K562 (cell line): Measurements from ENCODE around the gene SLC40A1. TPM values are rescaled to one million over a fixed set of nuclear protein-coding genes. Genes with fewer than 3 reads are reported as not detected.

Experiments used
- BRD9 ChIP-seq: fragments of 450-650 bp; IDR thresholded peaks from 2 replicates; pipeline ENCODE4 v1.6.1; 2018; ENCODE audit warnings: low read depth; ENCODE audit not compliant: partially characterized antibody
- CTBP1 ChIP-seq: fragments of 450-650 bp; IDR thresholded peaks from 2 replicates; pipeline ENCODE4 v1.6.1; 2016; ENCODE audit warnings: borderline replicate concordance
- E2F3 ChIP-seq: fragments of 250-450 bp; sonication (Bioruptor Pico); IDR thresholded peaks from 2 replicates; pipeline ENCODE4 v1.4.0; 2020; ENCODE audit warnings: mild to moderate bottlenecking
- GATAD2B ChIP-seq: fragments of 450-650 bp; IDR thresholded peaks from 2 replicates; pipeline ENCODE4 v1.6.1; 2017; ENCODE audit warnings: mild to moderate bottlenecking, borderline replicate concordance
- HMBOX1 ChIP-seq: sonication (generic); IDR thresholded peaks from 2 replicates; pipeline ENCODE4 v1.6.1; 2016
- HNRNPUL1 ChIP-seq: fragments of 200-400 bp; formaldehyde crosslinking; IDR thresholded peaks from 2 replicates; pipeline ENCODE4 v1.6.1; 2017; ENCODE audit warnings: low read length
- JUND ChIP-seq, 2 experiments: IDR thresholded peaks; 2 replicates in 1 of 2; 3 replicates in 1 of 2; pipeline ENCODE4 v1.6.1; 2011; ENCODE audit warnings: borderline replicate concordance in 2 of 2, low read depth in 2 of 2, low read length in 2 of 2, improper control_type of control experiment in 1 of 2, missing biosample characterization in 1 of 2, missing genetic modification characterization in 1 of 2, missing genetic modification reagents in 1 of 2
- MAFK ChIP-seq: IDR thresholded peaks from 2 replicates; pipeline ENCODE4 v1.6.1; 2011; ENCODE audit warnings: low read length, improper control_type of control experiment
- MEIS2 ChIP-seq: fragments of 450-650 bp; IDR thresholded peaks from 2 replicates; pipeline ENCODE4 v1.6.1; 2014; ENCODE audit warnings: mild to moderate bottlenecking; ENCODE audit not compliant: partially characterized antibody
- NONO ChIP-seq, 2 experiments: fragments of 200-400 bp in 1 of 2; fragments of 450-650 bp in 1 of 2; formaldehyde crosslinking in 1 of 2; IDR thresholded peaks; 2 replicates each; pipeline ENCODE4 v1.6.1; 2017; ENCODE audit warnings: low read depth in 2 of 2, mild to moderate bottlenecking in 2 of 2, moderate library complexity in 2 of 2, low read length in 1 of 2
- RUNX1 ChIP-seq: sonication (generic); IDR thresholded peaks from 2 replicates; pipeline ENCODE4 v1.6.1; 2016; ENCODE audit warnings: antibody characterized with exemption, low read depth
- SLC30A9 ChIP-seq: fragments of 250-450 bp; sonication (Bioruptor Pico); IDR thresholded peaks from 2 replicates; pipeline ENCODE4 v1.8.0; 2022; ENCODE audit warnings: mild to moderate bottlenecking, moderate library complexity
- SRSF1 ChIP-seq: fragments of 200-400 bp; formaldehyde crosslinking; IDR thresholded peaks from 2 replicates; pipeline ENCODE4 v1.6.1; 2017; ENCODE audit warnings: mild to moderate bottlenecking, low read depth, low read length, moderate library complexity
- TAF9B ChIP-seq: fragments of 450-650 bp; IDR thresholded peaks from 2 replicates; pipeline ENCODE4 v1.6.1; 2018; ENCODE audit warnings: mild to moderate bottlenecking; ENCODE audit not compliant: partially characterized antibody
- TCF3 ChIP-seq: sonication (generic); formaldehyde crosslinking; IDR thresholded peaks from 2 replicates; pipeline ENCODE4 v1.4.0; 2020; ENCODE audit warnings: mild to moderate bottlenecking, missing genetic modification reagents
- TCF7L2 ChIP-seq: fragments of 150-350 bp; IDR thresholded peaks from 2 replicates; pipeline ENCODE4 v1.6.1; 2016; ENCODE audit warnings: low read depth, mild to moderate bottlenecking, low read length, moderate library complexity
- TEAD1 ChIP-seq, 2 experiments: fragments of 450-650 bp in 1 of 2; sonication (generic) in 1 of 2; formaldehyde crosslinking; IDR thresholded peaks; 2 replicates each; pipeline versions ENCODE4 v1.4.0 to v1.8.0; 2020 to 2022; ENCODE audit warnings: mild to moderate bottlenecking in 2 of 2, missing genetic modification reagents in 1 of 2
- ZBTB11 ChIP-seq, 3 experiments: fragments of 200-800 bp in 1 of 3; fragments of 250-450 bp in 1 of 3; fragments of 450-650 bp in 1 of 3; sonication (Bioruptor Pico) in 1 of 3; sonication (Bioruptor generic) in 1 of 3; formaldehyde crosslinking in 1 of 3; IDR thresholded peaks; 2 replicates each; pipeline versions ENCODE4 v1.6.1 to v1.8.0; 2016 to 2022; ENCODE audit warnings: mild to moderate bottlenecking in 2 of 3, missing genetic modification characterization in 2 of 3, missing compliant biosample characterization in 1 of 3, moderate library complexity in 1 of 3
- ZNF184 ChIP-seq: sonication (generic); formaldehyde crosslinking; IDR thresholded peaks from 2 replicates; pipeline ENCODE4 v1.5.0; 2020; ENCODE audit warnings: missing genetic modification reagents
- ZNF277 ChIP-seq: fragments of 250-450 bp; sonication (Bioruptor Pico); IDR thresholded peaks from 2 replicates; pipeline ENCODE4 v1.8.0; 2022; ENCODE audit warnings: inconsistent platforms, mild to moderate bottlenecking, moderate library complexity, borderline replicate concordance
- ZNF316 ChIP-seq: fragments of 450-650 bp; IDR thresholded peaks from 2 replicates; pipeline ENCODE4 v1.6.1; 2016
- polyA plus RNA-seq, 8 experiments: library from polyadenylated mRNA; depleted of rRNA in 4 of 8; stranded (reverse) in 5 of 8; unstranded in 3 of 8; fragments of >200 nt; fragmentation: Nextera tagmentation in 2 of 8; fragmentation: Illumina TruSeq in 1 of 8; extraction: Ambion mirVana in 2 of 8; extraction: Trizol in 1 of 8; gene quantifications; 2 replicates each; pipeline versions ENCODE4 v1.2.1 to v1.2.3, GENCODE V29; 2011 to 2014; ENCODE audit warnings: inconsistent platforms in 1 of 8, missing spikeins in 1 of 8
- total RNA-seq, 7 experiments: library from RNA; depleted of rRNA in 6 of 7; stranded (reverse); fragments of >200 nt in 6 of 7; fragmentation: Illumina TruSeq in 2 of 7; extraction: Trizol in 2 of 7; gene quantifications; 2 replicates each; pipeline versions ENCODE4 v1.2.1 to v1.2.3, GENCODE V29; 2011 to 2021; ENCODE audit warnings: low replicate concordance in 1 of 7

The SLC40A1 gene
- total and polyA plus RNA-seq, 9 of the 15 experiments (the other 6 are each of a cell fraction or from before 2014, with no cell fraction given) = 42.2 to 95.9 (median 54.9) TPM

- TF ChIP-seq JUND (IDR thresholded peaks at IDR 0.05; ENCODE audit: borderline replicate concordance, low read depth, low read length) = no peak
- no peak for TF ChIP-seq JUND (tag; IDR thresholded peaks at IDR 0.05; ENCODE audit: borderline replicate concordance, low read depth, low read length)
- no peak for TF ChIP-seq TCF3 (CRISPR knock-in tag)
- TF ChIP-seq HNRNPUL1 = no peak
- TF ChIP-seq CTBP1 = 0 out of 2 replicates have a peak, but pooled peaks have one; percentile 1
- TF ChIP-seq MEIS2 = peak; percentile 8
- no peak for TF ChIP-seq RUNX1
- TF ChIP-seq SRSF1 = no peak
- no peak for TF ChIP-seq NONO (IDR thresholded peaks at IDR 0.05; ENCODE audit: low read depth in 2 of 2, low read length in 1 of 2)
- TF ChIP-seq SLC30A9 = no peak
- no peak for TF ChIP-seq TCF7L2
- TF ChIP-seq MAFK = peak; percentile 5; the same call in 1 of the 2 replicates
- no peak for TF ChIP-seq E2F3 (CRISPR knock-in tag)
- TF ChIP-seq BRD9 = peak; percentile 23
- TF ChIP-seq ZNF316 = peak; percentile 64
- TF ChIP-seq GATAD2B = 0 out of 2 replicates have a peak, but pooled peaks have one; percentile 4
- TF ChIP-seq TEAD1 (CRISPR knock-in tag; IDR thresholded peaks at IDR 0.05) = no peak
- TF ChIP-seq HMBOX1 = peak; percentile 28; the same call in 1 of the 2 replicates
- TF ChIP-seq TAF9B = peak; percentile 24
- TF ChIP-seq ZBTB11 (CRISPR knock-in tag; IDR thresholded peaks at IDR 0.05) = no peak; a peak in 1 of 6 replicates
- TF ChIP-seq ZNF184 = no peak
- no peak for TF ChIP-seq ZNF277 (CRISPR knock-in tag)
These were observed 1.7 kb upstream of the SLC40A1 start (continued) for GRCh38 chr2:189582140-189582808.
